ENCODE data around the gene RASGRP2.

DNA sequence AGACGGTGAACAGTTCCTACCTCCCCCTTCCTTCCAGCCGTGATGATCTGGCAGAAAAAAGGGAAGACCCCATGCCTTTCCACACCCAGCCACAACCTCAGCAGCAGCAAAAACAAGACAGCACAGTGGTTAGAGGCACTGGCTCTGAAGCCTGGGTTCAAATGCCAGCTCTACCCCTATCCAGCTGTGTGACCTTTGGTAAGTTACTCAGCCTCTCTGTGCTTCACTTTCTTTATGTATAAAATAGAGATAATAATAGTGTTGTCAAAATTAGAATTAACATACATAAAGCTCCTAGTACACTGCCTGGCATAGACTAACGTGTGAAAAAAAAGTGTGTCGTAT lies 25.2 kb downstream of the RASGRP2 start:
- TF ChIP-seq, protein P1, sequence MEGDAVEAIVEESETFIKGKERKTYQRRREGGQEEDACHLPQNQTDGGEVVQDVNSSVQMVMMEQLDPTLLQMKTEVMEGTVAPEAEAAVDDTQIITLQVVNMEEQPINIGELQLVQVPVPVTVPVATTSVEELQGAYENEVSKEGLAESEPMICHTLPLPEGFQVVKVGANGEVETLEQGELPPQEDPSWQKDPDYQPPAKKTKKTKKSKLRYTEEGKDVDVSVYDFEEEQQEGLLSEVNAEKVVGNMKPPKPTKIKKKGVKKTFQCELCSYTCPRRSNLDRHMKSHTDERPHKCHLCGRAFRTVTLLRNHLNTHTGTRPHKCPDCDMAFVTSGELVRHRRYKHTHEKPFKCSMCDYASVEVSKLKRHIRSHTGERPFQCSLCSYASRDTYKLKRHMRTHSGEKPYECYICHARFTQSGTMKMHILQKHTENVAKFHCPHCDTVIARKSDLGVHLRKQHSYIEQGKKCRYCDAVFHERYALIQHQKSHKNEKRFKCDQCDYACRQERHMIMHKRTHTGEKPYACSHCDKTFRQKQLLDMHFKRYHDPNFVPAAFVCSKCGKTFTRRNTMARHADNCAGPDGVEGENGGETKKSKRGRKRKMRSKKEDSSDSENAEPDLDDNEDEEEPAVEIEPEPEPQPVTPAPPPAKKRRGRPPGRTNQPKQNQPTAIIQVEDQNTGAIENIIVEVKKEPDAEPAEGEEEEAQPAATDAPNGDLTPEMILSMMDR (tag by site-specific recombination; IDR thresholded peaks at IDR 0.05), result no peak
- TF ChIP-seq ZNF350 (tag by site-specific recombination; IDR thresholded peaks at IDR 0.05) (no peak), HOXD13 (CRISPR knock-in tag; IDR thresholded peaks at IDR 0.05; ENCODE audit: borderline replicate concordance) (no peak), ZBTB7A (tag by site-specific recombination; IDR thresholded peaks at IDR 0.05; ENCODE audit: low read depth) (no peak), ZNF658 (tag by site-specific recombination; IDR thresholded peaks at IDR 0.05) (no peak), ZNF211 (tag by site-specific recombination; IDR thresholded peaks at IDR 0.05; ENCODE audit: low read depth) (no peak), ZSCAN30 (tag by site-specific recombination; IDR thresholded peaks at IDR 0.05) (no peak), ZBTB1 (tag by site-specific recombination; IDR thresholded peaks at IDR 0.05) (no peak)
- TF ChIP-seq, protein P2, sequence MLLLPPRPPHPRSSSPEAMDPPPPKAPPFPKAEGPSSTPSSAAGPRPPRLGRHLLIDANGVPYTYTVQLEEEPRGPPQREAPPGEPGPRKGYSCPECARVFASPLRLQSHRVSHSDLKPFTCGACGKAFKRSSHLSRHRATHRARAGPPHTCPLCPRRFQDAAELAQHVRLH (tag by site-specific recombination; IDR thresholded peaks at IDR 0.05), result no peak

All from HEK293 (cell line).